Activated T-cell treated with anti-CD3 and anti-CD28 coated beads for 1 hour (primary cell): ENCODE data around the gene ABI3.
A peak's percentile ranks its signal among the peaks of the same experiment; 100 is the strongest.

ENCODE experiments used
- DNase-seq: peaks from one replicate; pipeline ENCODE4 v3.0.0-alpha.2; 2020; ENCODE audit warnings: low read depth

ABI3 gene

GRCh38 chr17:49225554-49226236 lies 15.2 kb downstream of the ABI3 start:
- DNase-seq, result no peak

GRCh38 chr17:49226771-49227435 lies 16.4 kb downstream of the ABI3 start:
- DNase-seq, result no peak

- DNase-seq, result peak; percentile 77
These were observed 17.1 kb downstream of the ABI3 start for GRCh38 chr17:49227436-49228261.

GRCh38 chr17:49229076-49229804 lies 18.7 kb downstream of the ABI3 start:
- no peak for DNase-seq

DNA sequence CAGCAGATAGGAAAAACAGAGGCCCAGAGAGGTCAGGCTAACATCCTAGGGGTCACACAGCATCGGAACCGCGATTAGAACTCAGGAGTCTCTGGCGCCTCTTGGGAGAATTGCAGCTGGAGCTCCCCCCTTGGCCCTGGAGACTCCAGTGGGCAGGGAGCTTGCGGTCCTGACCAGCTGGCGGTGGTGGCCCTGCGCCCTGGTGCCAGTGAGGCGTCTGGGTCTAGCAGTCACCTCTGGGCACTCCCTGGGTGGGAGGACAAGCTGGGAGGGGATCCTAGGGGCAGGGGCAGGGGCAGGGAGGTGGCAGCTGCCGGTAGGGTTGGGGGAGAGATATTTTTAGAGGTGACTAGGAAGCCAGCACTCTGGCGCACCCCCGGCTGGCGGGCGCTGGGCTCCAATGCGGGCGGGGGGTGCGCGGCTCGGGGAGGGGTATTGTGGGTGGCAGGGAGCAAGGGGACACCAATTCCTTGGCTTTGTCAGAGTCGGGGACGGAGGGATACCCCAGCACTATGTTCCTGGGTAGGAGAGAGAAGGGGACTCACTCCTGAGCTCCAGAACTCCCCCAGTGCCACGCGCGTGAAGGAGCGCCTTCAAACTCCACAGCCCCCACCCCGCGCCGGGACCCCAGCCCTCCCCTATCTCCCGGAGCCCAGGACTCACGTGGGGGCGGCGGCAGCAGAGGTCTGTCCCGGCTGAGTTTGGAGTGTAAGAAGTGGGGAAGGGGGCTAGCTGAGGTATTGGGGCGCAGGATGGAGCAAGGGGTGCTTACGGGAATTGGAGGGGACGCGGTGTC lies 19.5 kb downstream of the ABI3 start:
- DNase-seq, result no peak

- DNase-seq, result peak; percentile 79
These were observed 20.4 kb downstream of the ABI3 start, which contains the start of gene PHOSPHO1 for GRCh38 chr17:49230636-49231562. PHOSPHO1 (minus strand) TSS chr17:49230787; CDS start chr17:49226691, 4,096 bp downstream.

GRCh38 chr17:49231563-49231894 lies 21.0 kb downstream of the ABI3 start:
- no peak for DNase-seq

GRCh38 chr17:49234509-49235080 lies 24.1 kb downstream of the ABI3 start:
- DNase-seq, result no peak

DNA sequence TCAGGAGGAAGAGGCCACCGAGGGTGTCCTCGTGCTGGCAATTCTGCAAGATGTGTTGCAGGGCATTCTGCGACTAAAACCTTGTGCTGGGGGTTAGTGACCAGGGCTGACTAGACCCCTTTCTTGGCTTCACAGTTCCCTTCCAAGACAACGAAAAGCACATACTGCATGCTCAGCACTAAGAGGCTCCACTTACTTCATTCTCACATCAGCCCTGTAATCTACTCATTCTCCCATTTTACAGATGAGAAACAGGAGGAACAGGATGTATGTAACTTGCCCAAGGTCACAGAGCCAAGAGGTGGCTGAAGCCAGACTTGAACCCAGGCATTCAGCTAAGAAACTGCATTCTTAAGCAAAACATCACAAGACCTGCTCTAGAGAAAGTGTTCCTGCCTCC lies 25.4 kb downstream of the ABI3 start:
- DNase-seq, result no peak

DNA sequence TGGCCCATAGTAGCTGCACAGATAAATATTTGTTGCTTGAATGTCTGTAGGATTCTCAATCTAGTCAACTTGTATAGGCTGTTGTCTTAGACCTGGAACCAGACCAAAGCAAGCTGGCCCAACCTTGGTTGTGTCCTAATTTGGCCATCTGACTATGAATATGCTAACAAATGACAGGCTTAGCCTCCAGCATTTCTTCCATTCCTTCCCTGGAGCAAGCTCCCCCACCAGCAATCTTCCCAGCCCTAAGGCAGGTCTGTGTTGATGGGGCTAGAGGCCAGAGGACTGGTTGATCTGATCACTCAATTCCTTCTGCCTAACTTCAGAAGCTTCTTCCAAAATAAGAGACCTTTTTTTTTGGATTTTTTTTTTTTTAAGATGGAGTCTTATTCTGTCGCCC lies 29.5 kb downstream of the ABI3 start:
- no peak for DNase-seq

DNA sequence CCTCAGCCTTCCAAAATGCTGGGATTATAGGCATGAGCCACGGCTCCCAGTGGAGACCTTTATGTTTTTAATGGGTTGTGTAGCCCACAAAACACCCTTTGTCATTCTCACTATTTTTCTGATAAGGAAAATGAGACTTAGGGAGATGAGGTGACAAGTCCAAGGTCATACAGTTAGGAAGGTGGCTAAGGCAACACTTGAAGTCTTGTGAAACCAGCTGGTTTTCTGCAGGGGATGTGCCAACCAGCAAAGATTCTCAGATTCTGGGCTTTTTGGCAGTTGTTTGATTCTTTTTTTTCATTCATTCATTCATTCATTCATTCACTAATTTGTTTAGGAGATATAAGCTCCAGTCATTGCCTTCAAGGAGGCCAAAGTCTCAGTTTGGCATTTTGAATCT lies 30.1 kb downstream of the ABI3 start:
- DNase-seq, result no peak

DNA sequence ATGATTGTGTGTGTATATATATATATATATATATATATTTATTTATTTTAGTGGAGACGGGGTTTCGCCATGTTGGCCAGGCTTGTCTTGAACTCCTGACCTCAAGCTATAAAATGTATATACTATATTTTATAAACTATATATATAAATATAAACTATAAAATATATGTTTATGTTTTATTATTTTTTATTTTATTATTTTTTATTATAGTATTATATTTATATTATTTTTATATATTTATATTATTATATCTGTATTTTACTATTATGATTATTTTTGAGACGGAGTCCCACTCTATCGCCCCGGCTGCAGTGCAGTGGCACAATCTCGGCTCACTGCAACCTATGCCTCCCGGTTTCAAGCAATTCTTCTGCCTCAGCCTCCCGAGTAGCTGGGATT lies 30.5 kb downstream of the ABI3 start:
- no peak for DNase-seq

DNA sequence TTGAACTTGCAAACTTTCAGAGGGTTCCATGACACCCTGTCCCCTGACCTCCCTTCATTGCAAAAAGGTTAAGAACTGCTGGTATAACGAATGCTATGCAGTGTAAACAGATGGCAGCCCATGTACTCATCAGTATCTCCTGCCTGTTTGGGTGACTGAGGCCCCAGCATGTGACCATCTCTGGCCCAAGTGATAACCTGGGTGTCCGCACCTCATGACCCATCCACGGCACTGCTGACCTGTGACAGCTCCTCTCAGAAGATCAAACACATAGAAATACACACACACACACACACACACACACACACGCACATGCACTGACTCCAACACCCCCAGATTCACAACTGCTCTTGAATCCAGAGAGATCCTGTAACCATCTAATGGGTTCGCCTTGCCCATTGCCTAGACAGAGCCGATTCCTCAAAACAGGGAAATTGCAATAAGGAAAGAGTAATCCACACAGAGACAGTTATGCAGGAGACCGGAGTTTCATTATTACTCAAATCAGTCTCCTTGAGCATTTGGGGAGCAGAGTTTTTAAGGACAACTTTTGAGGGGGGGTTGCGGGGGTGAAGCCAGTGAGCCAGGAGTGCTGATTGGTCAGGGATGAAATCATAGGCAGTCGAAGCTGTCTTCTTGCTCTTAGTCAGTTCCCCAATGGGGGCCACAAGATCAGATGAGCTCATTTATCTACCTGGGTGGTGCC lies 31.3 kb downstream of the ABI3 start:
- no peak for DNase-seq

- no peak for DNase-seq
These were observed 32.3 kb downstream of the ABI3 start for GRCh38 chr17:49242813-49243212.

- DNase-seq, result no peak
These were observed 34.3 kb downstream of the ABI3 start for GRCh38 chr17:49244839-49245238.

- DNase-seq, result no peak
These were observed 37.4 kb downstream of the ABI3 start for GRCh38 chr17:49247944-49248343.

- no peak for DNase-seq
These were observed 38.8 kb downstream of the ABI3 start for GRCh38 chr17:49249292-49249794.

GRCh38 chr17:49249890-49250522 lies 39.5 kb downstream of the ABI3 start:
- DNase-seq, result no peak
